SH-SY5Y (cell line): ENCODE results near the gene URGCP.

ENCODE experiments used
- GATA2 ChIP-seq: IDR thresholded peaks from 2 replicates; pipeline ENCODE4 v1.6.1; 2011; ENCODE audit warnings: mild to moderate bottlenecking, low read depth, low read length
- GATA3 ChIP-seq: IDR thresholded peaks from 2 replicates; pipeline ENCODE4 v1.6.1; 2011; ENCODE audit warnings: low read depth, mild to moderate bottlenecking, low read length, moderate library complexity

GRCh38 chr7:43922726-43923125, 16.3 kb upstream of the URGCP start:
- TF ChIP-seq GATA2, result no peak
- TF ChIP-seq GATA3, result no peak
